HG03064 (cell line): ENCODE data around the gene GYPB.
"Not testable (repeated sequence)": the region's sequence is repeated elsewhere in the genome, so short reads cannot be mapped to it uniquely, and the experiment has no call there.

Source experiments
- ATAC-seq: cut with Tn5 transposase; IDR thresholded peaks from one replicate; pipeline ENCODE4 v1.9.1; 2021; ENCODE audit warnings: low read depth; ENCODE audit not compliant: unreplicated experiment

GYPB gene

DNA sequence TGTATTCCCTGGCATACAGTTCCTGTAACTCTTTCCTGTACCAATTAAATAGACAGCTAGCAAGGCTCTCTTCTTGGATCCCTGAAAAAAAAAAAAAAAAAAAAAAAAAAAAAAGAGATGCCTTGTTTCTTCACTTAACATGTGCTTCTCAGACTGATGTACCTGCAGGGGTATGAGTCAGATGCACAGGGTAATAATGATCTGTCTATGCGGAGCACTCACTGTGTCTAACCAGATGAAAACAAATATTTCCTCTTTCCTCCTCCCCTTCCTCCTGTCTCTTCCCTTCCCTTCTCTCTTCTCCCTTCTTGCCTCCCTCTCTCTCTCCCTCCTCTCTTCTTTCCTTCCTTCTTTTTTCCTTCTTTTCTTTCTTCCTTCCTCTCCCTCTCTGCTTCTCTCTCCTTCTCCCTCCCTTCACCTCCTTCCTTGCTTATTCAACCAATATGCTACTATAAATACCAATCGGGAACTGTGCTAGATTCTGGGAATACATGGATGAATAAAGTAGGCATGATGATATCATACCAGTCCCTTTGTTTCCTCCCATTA lies 3.0 kb downstream of the GYPB start:
- not testable (repeated sequence) for ATAC-seq

DNA sequence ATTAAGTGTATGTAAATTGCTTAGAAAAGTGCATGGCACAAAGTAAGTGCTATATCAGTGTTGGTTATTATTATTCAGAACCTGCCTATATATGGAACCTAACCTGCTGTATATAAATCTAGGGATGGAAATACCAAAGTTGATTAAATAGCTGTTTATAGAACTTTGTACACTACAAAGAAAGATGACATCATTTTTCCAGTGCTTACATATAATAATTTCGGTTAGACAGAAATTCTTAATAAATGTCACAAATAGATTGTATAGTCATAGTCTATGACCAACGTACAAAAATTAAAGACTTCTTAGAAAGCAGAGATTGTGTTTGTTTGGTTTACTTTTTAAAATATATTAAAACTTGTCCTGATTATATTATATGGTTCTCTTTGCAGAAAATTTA lies 4.4 kb downstream of the GYPB start:
- no peak for ATAC-seq

DNA sequence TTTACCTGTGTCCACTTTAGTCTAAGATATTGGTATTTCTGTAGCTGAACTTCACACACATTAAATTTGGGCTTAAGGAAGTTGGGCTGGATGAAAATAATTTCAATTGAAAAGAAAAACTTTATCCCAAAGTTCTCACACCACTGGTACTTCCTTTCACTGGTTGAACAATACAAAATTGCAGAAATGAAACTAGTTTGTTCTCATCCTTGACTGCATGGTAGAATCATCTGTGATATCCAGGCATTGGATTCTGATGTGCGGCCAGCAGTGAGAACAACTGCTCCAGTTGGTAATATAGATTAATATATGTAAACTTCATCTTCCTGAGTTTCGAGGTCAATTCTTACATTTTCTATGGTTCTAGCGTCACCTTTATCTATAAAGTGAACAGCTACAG lies 10.6 kb downstream of the GYPB start:
- ATAC-seq: not testable (repeated sequence)

DNA sequence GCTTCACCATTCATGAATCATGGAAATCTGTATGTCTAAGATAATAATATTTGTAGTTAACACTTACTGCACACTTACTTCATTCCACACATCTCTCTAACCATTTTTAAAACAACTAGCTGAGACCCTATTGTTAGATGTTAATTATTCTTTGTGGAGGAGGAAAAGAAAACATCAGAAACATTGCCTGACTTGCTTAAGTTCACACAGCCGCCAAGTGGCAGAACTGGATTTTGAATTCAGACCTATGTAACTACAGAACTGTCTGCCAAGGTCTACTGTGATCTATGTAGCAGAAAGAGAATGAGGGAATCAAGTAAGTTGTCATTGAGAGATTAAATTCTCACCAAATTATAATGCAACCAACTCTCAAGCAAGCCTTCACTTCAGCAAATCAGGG lies 11.2 kb downstream of the GYPB start:
- ATAC-seq: not testable (repeated sequence)

DNA sequence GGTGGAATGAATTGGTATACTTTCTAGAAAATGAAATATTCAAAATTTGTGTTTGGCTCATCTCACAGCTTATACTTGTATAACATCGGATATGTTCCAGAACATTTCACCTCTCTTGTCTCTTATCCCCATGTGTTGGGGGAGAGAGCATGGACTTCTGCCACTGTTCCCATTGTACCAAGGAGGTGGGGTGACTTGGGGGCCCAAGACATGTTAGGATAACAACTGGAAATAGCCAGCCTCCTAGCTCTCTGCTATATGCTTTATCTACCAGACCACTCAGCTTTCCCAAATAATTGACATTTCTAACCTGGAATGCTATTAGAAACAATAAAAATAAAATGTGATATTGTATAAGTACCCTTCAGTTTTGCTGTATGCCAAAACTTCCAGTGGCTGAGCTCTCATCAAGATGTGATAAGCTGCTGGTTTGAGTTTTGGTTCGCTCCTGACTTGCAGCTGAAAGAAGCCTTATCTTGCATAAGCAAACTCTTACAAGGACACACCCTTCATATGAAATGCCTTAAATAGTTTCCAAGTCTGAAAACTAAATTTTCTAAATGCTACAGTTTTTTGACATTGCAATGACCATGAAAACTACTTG lies 12.9 kb downstream of the GYPB start:
- ATAC-seq: not testable (repeated sequence)

DNA sequence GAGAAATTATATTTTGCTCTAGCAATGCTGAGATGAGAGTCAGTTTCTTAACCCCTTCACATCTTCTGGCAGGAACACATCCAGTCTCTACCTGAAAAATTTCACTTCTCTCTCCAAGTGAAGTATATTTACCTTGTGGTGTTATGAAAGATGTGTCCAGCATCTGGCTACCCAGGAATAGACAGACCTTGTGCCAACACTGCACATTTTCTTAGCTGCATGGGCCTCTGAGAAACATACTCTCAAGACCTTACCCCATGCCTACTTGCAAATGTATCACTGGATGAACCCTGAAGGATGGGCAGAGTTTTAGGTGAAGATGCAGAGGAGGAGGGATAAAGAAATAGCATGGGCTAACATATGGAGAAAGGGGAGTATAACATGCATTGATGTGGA lies 13.6 kb downstream of the GYPB start:
- not testable (repeated sequence) for ATAC-seq

DNA sequence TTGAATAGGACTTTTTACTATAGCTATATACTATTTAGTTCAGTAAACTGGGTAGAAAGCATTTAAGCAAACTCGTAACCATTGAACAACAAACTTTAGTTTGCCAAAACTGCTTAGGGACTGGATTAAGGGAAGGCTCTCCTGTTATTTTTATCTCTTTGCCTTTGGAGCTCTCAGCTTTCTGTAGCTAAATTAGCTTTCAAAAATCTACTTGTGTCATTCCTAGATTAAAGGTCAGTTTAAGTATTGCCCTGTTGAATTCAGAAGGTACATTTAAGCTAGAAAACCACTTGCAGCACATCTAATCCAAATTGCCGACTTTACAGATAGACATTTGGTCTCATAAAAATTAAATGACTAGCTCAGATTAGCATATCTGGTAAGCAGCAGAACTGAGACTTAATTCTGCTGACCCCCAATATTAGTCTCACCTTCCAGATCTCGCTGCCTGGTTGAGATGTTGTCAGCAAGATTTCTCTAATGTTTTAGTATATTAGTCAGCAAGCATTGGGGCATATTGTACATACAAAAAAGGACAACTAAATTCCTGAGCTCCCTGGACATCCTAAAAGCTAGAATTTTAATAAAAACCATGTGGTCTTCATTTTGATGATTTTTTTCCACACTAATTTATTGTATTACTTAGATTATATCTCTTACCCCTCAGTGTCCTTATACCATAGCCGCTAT lies 14.2 kb downstream of the GYPB start:
- not testable (repeated sequence) for ATAC-seq

DNA sequence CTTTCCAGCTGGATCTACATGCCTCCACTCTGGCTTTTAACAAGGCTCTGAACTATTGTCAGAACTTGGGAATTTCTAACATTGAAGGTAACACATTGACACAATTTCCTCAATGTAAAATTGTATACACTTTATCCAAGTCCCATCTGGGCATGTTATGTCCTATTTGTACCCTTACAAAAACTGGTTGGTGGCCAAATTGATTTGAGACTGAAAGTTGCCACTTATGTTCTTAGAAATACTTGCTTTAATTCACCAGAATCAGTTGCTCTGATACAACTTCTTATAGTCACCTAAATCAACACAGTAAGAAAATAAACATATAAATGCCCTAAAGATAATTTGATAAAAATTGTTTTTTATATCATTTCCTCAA lies 15.3 kb downstream of the GYPB start:
- not testable (repeated sequence) for ATAC-seq

DNA sequence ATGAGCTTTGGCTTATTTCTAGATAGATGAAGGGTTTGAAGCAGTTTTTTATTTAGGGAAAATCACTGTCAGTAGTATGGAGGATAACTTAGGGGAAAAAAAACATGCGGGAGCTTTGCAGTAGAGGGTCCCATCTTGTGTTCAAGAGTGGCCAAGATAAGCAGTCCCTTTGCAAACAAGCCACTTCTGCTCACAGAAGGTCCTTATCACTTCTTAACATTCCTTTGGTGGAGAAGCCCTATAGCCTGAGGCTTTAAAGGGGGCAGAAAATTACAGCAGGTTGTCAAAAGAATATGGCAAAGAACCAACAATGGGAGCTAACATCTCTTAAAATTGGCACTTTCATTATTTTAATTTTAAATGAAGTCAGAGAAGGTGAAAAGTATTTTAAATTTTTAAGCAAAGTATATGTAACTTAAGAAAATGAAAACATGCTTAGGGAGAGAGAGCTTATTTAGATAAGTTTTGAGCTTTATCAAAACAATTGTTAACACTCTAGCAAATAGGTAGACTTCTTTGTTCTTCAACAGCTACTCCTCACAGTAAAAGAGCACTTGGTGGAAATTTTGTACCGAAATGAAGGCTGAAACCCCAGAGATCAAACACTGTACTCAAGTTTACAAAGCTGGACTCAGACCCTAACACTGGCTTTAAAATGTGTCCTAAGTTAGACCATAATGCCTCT lies 15.8 kb downstream of the GYPB start:
- not testable (repeated sequence) for ATAC-seq

DNA sequence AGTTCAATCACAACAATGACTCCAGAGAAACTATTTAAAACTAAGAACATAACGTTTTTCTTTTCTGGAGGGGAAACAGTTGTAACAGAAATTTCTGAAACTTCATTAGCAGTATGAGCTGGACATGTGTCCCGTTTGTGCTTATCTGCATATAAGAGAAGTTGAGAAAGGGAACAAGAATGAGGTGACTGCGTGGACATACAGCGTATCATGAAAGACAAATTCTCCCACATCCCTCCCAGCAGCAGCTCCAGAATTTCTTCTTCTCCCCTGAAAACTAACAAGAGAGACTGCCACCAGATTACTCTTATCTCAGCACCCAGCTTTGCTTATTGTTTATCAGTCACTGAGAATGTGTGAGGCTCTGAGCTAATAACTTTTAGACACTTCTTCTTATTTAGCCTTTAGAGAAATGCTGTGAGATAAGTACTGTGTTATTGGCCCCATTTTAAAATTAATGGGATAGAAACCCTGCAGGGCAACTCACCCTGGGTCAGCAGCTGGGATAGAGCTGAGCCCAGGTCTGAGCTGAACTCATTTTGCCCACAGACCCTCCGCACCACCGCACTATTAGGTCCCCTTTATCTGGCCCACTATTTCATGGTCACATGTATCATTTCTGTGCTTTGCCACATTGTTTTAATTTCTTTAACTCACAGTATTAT lies 18.7 kb downstream of the GYPB start:
- ATAC-seq: not testable (repeated sequence)

DNA sequence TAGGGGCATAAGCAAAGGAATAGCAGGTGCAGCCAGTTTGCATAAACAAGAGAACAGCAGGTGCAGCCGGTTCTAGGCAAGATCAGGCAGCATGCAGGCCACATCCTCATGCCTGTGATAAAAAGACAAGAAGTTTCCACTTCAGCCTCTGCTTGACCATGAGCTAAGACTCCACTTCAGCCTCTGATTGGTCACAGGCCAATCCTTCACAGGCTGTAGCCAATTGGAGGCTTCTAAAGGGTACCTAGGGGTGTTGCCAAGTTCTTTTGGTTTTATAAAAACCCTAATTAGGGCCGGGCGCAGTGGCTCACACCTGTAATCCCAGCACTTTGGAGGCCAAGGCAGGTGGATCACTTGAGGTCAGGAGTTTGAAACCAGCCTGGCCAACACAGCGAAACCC lies 23.0 kb downstream of the GYPB start:
- ATAC-seq: not testable (repeated sequence)

DNA sequence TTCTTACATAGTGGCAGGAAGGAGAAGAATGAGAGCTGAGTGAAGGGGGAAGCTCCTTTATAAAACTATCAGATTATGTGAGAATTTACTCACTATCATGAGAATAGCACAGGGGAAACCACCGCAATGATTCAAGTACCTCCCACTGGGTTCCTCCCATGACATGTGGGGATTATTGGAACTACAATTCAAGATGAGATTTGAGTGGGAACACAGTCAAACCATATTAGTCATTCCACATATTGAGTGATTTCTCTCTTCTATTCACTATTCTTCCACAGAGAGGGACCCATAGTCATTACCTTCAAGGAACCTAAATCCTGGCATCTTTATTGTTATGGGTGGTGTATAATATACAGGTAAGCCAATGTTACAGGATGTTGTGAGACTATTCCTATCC lies 27.4 kb downstream of the GYPB start:
- ATAC-seq: not testable (repeated sequence)

DNA sequence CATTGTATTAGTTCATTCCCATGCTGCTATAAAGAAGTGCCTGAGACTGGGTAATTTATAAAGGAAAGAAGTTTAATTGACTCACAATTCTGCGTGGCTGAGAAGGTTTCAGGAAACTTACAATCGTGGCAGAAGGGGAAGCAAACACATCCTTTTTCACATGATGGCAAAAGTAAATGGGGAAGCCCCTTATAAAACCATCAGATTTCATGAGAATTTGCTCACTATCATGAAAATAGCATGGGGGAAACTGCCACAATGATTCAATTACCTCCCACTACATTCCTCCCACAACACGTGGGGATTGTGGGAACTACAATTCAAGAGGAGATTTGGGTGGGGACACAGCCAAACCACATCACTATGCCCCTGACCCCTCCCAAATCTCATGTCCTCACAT lies 28.5 kb downstream of the GYPB start:
- ATAC-seq: not testable (repeated sequence)

DNA sequence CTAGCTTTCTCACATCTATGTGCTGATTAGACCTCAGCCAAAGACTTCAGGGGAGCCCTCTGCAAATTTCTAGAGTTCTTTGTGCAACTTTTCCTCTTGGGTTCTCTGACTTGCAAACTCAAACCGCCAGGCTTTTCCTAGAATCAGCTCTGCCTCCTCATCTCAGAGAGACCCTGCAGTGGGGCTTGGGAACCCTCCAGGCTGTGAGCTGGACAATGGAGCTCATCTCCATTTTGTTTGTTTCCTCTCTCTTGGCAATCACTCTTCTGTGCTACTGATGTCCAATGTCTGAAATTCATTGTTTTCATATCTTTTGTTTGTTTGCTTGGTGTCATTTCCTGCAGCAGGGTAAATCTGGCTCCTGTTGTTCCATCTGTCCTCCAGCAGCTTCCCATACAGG lies 33.0 kb downstream of the GYPB start:
- ATAC-seq: no peak

DNA sequence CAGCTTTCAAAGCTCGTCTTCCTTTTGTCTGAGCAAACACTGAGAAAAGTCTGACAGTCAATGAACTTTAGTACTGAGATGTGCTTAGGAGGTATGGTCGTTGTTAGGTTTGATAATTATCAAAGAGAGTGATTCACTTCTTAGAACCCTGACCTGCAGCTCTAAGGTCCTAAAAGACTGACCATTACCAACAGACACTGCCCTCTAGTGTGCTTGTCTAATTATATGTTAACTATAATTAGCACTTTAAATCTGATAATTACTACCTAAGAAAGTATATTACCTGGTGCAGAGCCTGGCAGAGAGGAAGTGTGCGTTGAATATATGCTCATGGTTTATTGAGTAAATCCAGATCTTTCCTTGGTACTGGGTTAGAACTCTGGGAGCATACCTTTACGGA lies 38.4 kb downstream of the GYPB start:
- not testable (repeated sequence) for ATAC-seq

DNA sequence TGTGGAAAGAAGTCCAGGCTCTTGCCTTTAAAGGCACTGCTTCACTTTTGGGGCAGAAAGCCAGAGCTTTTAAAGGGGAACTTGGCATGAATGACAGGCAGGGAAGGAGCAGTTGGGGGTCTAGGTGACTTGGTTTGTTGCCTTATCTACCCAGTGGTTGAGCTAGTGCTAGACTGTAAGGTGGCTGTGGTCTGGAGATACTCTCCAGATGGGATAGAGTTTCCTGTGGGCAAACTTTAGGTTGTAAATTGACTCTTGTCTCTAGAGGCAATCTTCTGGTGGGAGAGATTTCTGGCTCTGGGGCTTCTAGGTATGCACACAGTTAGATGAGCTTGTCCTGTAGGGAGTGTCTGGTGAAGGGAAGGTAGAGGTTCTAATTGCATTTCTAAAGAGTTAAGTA lies 43.7 kb downstream of the GYPB start:
- not testable (repeated sequence) for ATAC-seq

DNA sequence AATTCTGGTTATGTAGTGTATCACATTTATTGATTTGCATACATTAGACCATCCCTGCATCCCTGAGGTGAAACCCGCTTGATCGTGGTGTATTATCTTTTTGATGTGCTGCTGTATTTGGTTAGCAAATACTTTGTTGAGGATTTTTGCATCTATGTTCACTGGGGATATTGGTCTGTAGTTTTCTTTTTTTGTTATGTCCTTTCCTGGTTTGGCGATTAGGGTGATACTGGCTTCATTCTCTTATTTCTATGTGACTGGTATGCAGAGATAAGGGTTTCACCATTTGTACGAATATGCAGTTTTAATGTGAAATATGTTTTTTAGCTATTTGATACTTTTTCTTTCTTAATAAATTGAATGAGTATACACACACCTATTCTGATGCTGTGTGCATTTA lies 45.2 kb downstream of the GYPB start:
- ATAC-seq: not testable (repeated sequence)

DNA sequence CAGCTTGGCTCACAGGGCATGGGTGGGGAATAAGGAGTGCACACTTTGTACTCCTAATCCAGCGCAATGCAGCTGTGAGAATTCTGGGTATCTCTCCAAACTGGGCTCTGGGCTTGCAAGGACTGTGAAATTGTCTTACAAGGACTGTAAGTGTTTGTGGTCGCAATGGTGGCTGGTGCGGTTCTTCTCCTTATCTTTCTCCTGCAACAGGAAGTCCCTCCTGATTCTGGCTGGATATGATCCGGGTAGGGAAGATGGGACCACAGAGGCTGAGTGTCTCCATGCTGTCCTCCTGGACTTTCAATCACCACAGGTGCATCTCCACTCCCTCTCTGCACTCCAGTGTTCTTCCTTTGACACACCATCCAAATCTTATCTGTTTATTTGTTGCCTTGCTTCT lies 58.1 kb downstream of the GYPB start:
- ATAC-seq: no peak

DNA sequence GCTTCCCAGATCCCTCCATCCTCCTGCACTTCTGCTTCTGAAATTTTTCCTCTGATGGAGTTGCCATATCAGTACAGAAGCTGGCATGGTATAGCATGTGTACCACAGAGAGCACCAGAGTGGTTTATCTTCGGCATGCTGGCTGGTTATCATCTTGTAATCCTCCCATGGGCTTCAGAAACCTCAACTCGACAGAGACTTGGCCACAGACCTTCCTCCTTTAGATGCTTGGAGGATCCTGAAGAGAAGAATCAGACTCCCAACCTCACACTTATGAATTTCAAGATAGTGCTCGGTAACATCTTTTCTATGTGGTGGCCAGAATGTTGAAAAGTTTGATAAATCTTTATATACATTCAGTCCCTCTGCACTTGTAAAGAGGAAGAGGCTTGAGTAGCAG lies 63.9 kb downstream of the GYPB start:
- ATAC-seq: not testable (repeated sequence)

DNA sequence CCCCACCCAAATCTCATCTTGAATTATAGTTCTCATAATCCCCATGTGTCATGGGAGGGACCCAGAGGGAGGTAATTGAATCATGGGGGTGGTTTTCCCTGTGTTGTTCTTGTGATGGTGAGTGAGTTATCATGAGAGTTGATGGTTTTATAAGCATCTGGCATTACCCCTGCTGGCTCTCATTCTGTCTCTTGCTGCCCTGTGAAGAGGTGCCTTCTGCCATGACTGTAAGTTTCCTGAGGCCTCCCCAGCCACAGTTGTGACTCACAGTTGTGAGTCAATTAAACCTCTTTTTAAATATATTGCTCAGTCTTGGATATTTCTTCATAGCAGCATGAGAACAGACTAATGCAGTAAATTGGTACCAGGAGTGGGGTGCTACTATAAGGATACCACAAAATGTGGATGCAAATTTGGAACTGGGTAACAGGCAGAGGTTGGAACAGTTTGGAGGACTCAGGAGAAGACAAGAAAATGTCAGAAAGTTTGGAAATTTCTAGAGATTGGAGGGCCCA lies 67.7 kb downstream of the GYPB start:
- not testable (repeated sequence) for ATAC-seq

DNA sequence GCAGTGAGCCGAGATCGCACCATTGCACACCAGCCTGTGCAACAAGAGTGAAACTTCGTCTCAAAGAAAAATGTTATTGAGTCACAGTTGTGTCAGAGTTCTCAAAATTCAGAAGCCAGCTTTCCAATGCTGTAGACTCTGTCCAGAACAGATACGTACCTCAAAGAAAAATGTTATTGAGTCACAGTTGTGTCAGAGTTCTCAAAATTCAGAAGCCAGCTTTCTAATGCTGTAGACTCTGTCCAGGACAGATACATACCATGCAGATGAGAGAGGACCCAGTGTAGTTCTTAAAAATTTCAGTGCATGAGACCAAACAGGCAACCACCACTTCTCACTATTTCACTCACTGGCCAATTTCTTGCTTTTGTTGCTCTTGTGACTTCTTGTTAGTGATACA lies 68.2 kb downstream of the GYPB start:
- ATAC-seq: not testable (repeated sequence)
